Measurements from ENCODE around the gene RPS6KA2. TPM values are rescaled to one million over a fixed set of nuclear protein-coding genes. Genes with fewer than 3 reads are reported as not detected.

RPS6KA2 gene
- total and polyA plus RNA-seq, 3 donors from 2014 or later = 18.4 to 21.7 (median 19.8) TPM

GRCh38 chr6:166444446-166444845, 182.6 kb downstream of the RPS6KA2 start:
- H3K4me3 ChIP-seq = no peak overlapping the region
- WGBS, 2 donors = 94 to 95% methylated on average over 15 of the region's 15 CpGs
- H3K4me1 ChIP-seq = no peaks in the 10 kb centered on the region
- no peaks in the 10 kb centered on the region for H3K36me3 ChIP-seq (ENCODE audit: low read depth, missing control alignments)
- no peak overlapping the region for H3K27ac ChIP-seq
- no peak for TF ChIP-seq POLR2A (IDR thresholded peaks at IDR 0.05)
- TF ChIP-seq CTCF (IDR thresholded peaks at IDR 0.05) = no peak
- H3K27me3 ChIP-seq = no peaks in the 10 kb centered on the region
- intact Hi-C loops (cut with DNase I; ENCODE audit: low total_unique reads) = no loop called here
- H3K9me3 ChIP-seq = no peaks in the 10 kb centered on the region
- no peak for DNase-seq

- H3K4me3 ChIP-seq = no peak overlapping the region
- no peaks in the 10 kb centered on the region for H3K9me3 ChIP-seq
- no peaks in the 10 kb centered on the region for H3K27me3 ChIP-seq
- intact Hi-C loops (cut with DNase I; ENCODE audit: low total_unique reads) = no loop called here
- TF ChIP-seq POLR2A (IDR thresholded peaks at IDR 0.05) (no peak), CTCF (IDR thresholded peaks at IDR 0.05) (no peak)
- H3K27ac ChIP-seq = no peak overlapping the region
- H3K4me1 ChIP-seq = no peaks in the 10 kb centered on the region
- DNase-seq = no peak
- no peaks in the 10 kb centered on the region for H3K36me3 ChIP-seq (ENCODE audit: low read depth, missing control alignments)
- WGBS, 2 donors = 85 to 92% methylated on average over 8 of the region's 8 CpGs
Measured at GRCh38 chr6:166443166-166443565, 183.9 kb downstream of the RPS6KA2 start.

GRCh38 chr6:166442131-166442685, 184.8 kb downstream of the RPS6KA2 start:
- DNase-seq = no peak
- Histone ChIP-seq H3K27ac (no peak overlapping the region), H3K27me3 (no peaks in the 10 kb centered on the region), H3K9me3 (no peaks in the 10 kb centered on the region), H3K4me1 (no peaks in the 10 kb centered on the region), H3K36me3 (ENCODE audit: low read depth, missing control alignments) (no peaks in the 10 kb centered on the region), H3K4me3 (no peak overlapping the region)
- WGBS, 2 donors = 82 to 86% methylated on average over 18 of the region's 18 CpGs
- intact Hi-C loops (cut with DNase I; ENCODE audit: low total_unique reads) = no loop called here
- TF ChIP-seq POLR2A (IDR thresholded peaks at IDR 0.05) = no peak
- no peak for TF ChIP-seq CTCF (IDR thresholded peaks at IDR 0.05)

- no peak overlapping the region for H3K27ac ChIP-seq
- no peaks in the 10 kb centered on the region for H3K9me3 ChIP-seq
- intact Hi-C loops (cut with DNase I; ENCODE audit: low total_unique reads) = no loop called here
- no peaks in the 10 kb centered on the region for H3K4me1 ChIP-seq
- no peaks in the 10 kb centered on the region for H3K27me3 ChIP-seq
- H3K4me3 ChIP-seq = no peak overlapping the region
- DNase-seq = no peak
- TF ChIP-seq CTCF (IDR thresholded peaks at IDR 0.05) = no peak
- TF ChIP-seq POLR2A (IDR thresholded peaks at IDR 0.05) = no peak
- no peaks in the 10 kb centered on the region for H3K36me3 ChIP-seq (ENCODE audit: low read depth, missing control alignments)
- WGBS, 2 donors = 85 to 89% methylated on average over 5 to 19 of the region's 19 CpGs
Measured at GRCh38 chr6:166441325-166442078, 185.5 kb downstream of the RPS6KA2 start.

- Histone ChIP-seq H3K27me3 (no peaks in the 10 kb centered on the region), H3K4me3 (no peak overlapping the region), H3K9me3 (no peaks in the 10 kb centered on the region), H3K4me1 (no peaks in the 10 kb centered on the region), H3K27ac (no peak overlapping the region), H3K36me3 (ENCODE audit: low read depth, missing control alignments) (no peaks in the 10 kb centered on the region)
- TF ChIP-seq CTCF (IDR thresholded peaks at IDR 0.05) = no peak
- no peak for TF ChIP-seq POLR2A (IDR thresholded peaks at IDR 0.05)
- DNase-seq = no peak
- intact Hi-C loops (cut with DNase I; ENCODE audit: low total_unique reads) = no loop called here
- WGBS, 2 donors = 92 to 93% methylated on average over 15 of the region's 15 CpGs
Measured at GRCh38 chr6:166440729-166441128, 186.3 kb downstream of the RPS6KA2 start.

Data from testis (tissue), 3 donors.